GM12878 (cell line): ENCODE measurements around the gene EIF2D. TPM values are rescaled to one million over a fixed set of nuclear protein-coding genes. Genes with fewer than 3 reads are reported as not detected.

Experiments
- BCL3 ChIP-seq: IDR thresholded peaks from 2 replicates; pipeline ENCODE4 v1.6.1; 2011; ENCODE audit warnings: borderline replicate concordance, low read depth, mild to moderate bottlenecking, moderate library complexity, low read length; ENCODE audit not compliant: insufficient read depth, poor library complexity, severe bottlenecking
- CBX5 ChIP-seq: sonication (generic); IDR thresholded peaks from 2 replicates; pipeline ENCODE4 v1.6.1; 2016; ENCODE audit warnings: low read depth, moderate library complexity, mild to moderate bottlenecking, inconsistent platforms
- E4F1 ChIP-seq: fragments of 450-650 bp; IDR thresholded peaks from 2 replicates; pipeline ENCODE4 v1.6.1; 2018; ENCODE audit warnings: borderline replicate concordance, mild to moderate bottlenecking; ENCODE audit not compliant: partially characterized antibody
- EZH2 ChIP-seq: IDR thresholded peaks from 2 replicates; pipeline ENCODE4 v1.6.1; 2012; ENCODE audit warnings: low read depth, mild to moderate bottlenecking, control low read depth, inconsistent platforms, low read length, borderline replicate concordance; ENCODE audit not compliant: control insufficient read depth
- GABPA ChIP-seq: IDR thresholded peaks from 2 replicates; pipeline ENCODE4 v1.6.1; 2014; ENCODE audit warnings: antibody characterized with exemption, low read depth, mild to moderate bottlenecking, inconsistent platforms
- HDAC2 ChIP-seq: fragments of 200-600 bp; sonication (generic); IDR thresholded peaks from 2 replicates; pipeline ENCODE4 v1.6.1; 2017
- MTA3 ChIP-seq: IDR thresholded peaks from 2 replicates; pipeline ENCODE4 v1.6.1; 2012; ENCODE audit warnings: low read length, inconsistent platforms, borderline replicate concordance
- NFYB ChIP-seq: IDR thresholded peaks from 2 replicates; pipeline ENCODE4 v1.6.1; 2011; ENCODE audit warnings: low read depth, mild to moderate bottlenecking, low read length, improper control_type of control experiment, moderate library complexity; ENCODE audit not compliant: insufficient read depth
- POLR2AphosphoS2 ChIP-seq: IDR thresholded peaks from 2 replicates; pipeline ENCODE4 v1.6.1; 2011; ENCODE audit warnings: low read depth, mild to moderate bottlenecking, low read length, improper control_type of control experiment, moderate library complexity
- RELA ChIP-seq: fragments of 450-650 bp; IDR thresholded peaks from 2 replicates; pipeline ENCODE4 v1.8.0; 2014; ENCODE audit warnings: borderline replicate concordance; ENCODE audit not compliant: partially characterized antibody
- RUNX3 ChIP-seq: IDR thresholded peaks from 2 replicates; pipeline ENCODE4 v1.6.1; 2012; ENCODE audit warnings: low read length, inconsistent platforms
- SIX5 ChIP-seq: IDR thresholded peaks from 2 replicates; pipeline ENCODE4 v1.6.1; 2011; ENCODE audit warnings: mild to moderate bottlenecking, low read depth, low read length, moderate library complexity; ENCODE audit not compliant: severe bottlenecking
- SKIL ChIP-seq: fragments of 450-650 bp; IDR thresholded peaks from 2 replicates; pipeline ENCODE4 v1.6.1; 2017; ENCODE audit warnings: mild to moderate bottlenecking, low read depth, inconsistent platforms; ENCODE audit not compliant: poor library complexity, severe bottlenecking
- STAT1 ChIP-seq: fragments of 450-650 bp; conservative IDR thresholded peaks from 2 replicates; pipeline ENCODE4 v1.6.1; 2014; ENCODE audit warnings: antibody characterized with exemption, mild to moderate bottlenecking
- ZSCAN29 ChIP-seq: fragments of 450-650 bp; IDR thresholded peaks from 2 replicates; pipeline ENCODE4 v1.6.1; 2017; ENCODE audit warnings: mild to moderate bottlenecking, moderate library complexity
- polyA plus RNA-seq, 11 experiments: library from polyadenylated mRNA; depleted of rRNA in 4 of 11; unstranded in 6 of 11; stranded (reverse) in 5 of 11; fragments of >200 nt; fragmentation: Nextera tagmentation in 4 of 11; fragmentation: Illumina TruSeq in 1 of 11; extraction: Ambion mirVana in 4 of 11; extraction: Trizol in 1 of 11; gene quantifications; 1 replicate in 1 of 11; 2 replicates in 10 of 11; pipeline versions ENCODE4 v1.2.1 to v1.2.3, GENCODE V29; 2011 to 2016; ENCODE audit warnings: inconsistent platforms in 2 of 11, missing spikeins in 2 of 11, low read depth in 1 of 11
- total RNA-seq, 4 experiments: library from RNA; depleted of rRNA in 3 of 4; stranded (reverse); fragments of >200 nt in 3 of 4; fragmentation: Illumina TruSeq in 1 of 4; extraction: Trizol in 1 of 4; gene quantifications; 2 replicates each; pipeline versions ENCODE4 v1.2.1 to v1.2.3, GENCODE V29; 2013 to 2021
- TF ChIP-seq, protein P1 (sequence below): IDR thresholded peaks from 2 replicates; pipeline ENCODE4 v1.6.1; 2011; ENCODE audit warnings: borderline replicate concordance, low read depth, mild to moderate bottlenecking, moderate library complexity, mixed read lengths, low read length; ENCODE audit not compliant: insufficient read depth; ENCODE audit errors: extremely low read length
- TF ChIP-seq, protein P2 (sequence below): fragments of 450-650 bp; IDR thresholded peaks from 2 replicates; pipeline ENCODE4 v1.6.1; 2017; ENCODE audit warnings: borderline replicate concordance

EIF2D gene
- total and polyA plus RNA-seq, 10 of the 15 experiments (the other 5 are each of a cell fraction or from before 2014, with no cell fraction given) = 65.2 to 133 (median 79.0) TPM

- TF ChIP-seq E4F1 (peak; percentile 38), NFYB (no peak), RELA (no peak), CBX5 (no peak), BCL3 (no peak), MTA3 (no peak), SKIL (no peak), SIX5 (no peak), GABPA (no peak), ZSCAN29 (0 out of 2 replicates have a peak, but pooled peaks have one; percentile 33), HDAC2 (no peak), POLR2AphosphoS2 (no peak), STAT1 (no peak), EZH2 (no peak), RUNX3 (no peak)
- TF ChIP-seq, protein P1, sequence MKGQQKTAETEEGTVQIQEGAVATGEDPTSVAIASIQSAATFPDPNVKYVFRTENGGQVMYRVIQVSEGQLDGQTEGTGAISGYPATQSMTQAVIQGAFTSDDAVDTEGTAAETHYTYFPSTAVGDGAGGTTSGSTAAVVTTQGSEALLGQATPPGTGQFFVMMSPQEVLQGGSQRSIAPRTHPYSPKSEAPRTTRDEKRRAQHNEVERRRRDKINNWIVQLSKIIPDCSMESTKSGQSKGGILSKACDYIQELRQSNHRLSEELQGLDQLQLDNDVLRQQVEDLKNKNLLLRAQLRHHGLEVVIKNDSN = no peak
- TF ChIP-seq, protein P2, sequence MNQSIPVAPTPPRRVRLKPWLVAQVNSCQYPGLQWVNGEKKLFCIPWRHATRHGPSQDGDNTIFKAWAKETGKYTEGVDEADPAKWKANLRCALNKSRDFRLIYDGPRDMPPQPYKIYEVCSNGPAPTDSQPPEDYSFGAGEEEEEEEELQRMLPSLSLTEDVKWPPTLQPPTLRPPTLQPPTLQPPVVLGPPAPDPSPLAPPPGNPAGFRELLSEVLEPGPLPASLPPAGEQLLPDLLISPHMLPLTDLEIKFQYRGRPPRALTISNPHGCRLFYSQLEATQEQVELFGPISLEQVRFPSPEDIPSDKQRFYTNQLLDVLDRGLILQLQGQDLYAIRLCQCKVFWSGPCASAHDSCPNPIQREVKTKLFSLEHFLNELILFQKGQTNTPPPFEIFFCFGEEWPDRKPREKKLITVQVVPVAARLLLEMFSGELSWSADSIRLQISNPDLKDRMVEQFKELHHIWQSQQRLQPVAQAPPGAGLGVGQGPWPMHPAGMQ = no peak
Measured at GRCh38 chr1:206556750-206557635, 55.3 kb downstream of the EIF2D start (continued).
